Tibial nerve (tissue), 4 donors: Measurements from ENCODE around the gene IPO4. TPM values are rescaled to one million over a fixed set of nuclear protein-coding genes. Genes with fewer than 3 reads are reported as not detected.

Experiments used
- DNase-seq, 2 donors: peaks; one replicate each; pipeline ENCODE4 v3.0.0-alpha.2; 2019; ENCODE audit warnings: low spot score in 2 of 2
- H3K27ac ChIP-seq, 4 donors: fragments of 200-600 bp; sonication (generic) in 3 of 4; one replicate each; pipeline ENCODE4 v1.5.1; 2017 to 2019; ENCODE audit warnings: mild to moderate bottlenecking in 1 of 4
- H3K27me3 ChIP-seq, 2 donors: fragments of 200-600 bp; sonication (generic) in 1 of 2; one replicate each; pipeline versions ENCODE4 v1.5.1 to v1.6.0; 2017 to 2019
- H3K36me3 ChIP-seq, 3 donors: fragments of 200-600 bp; sonication (generic); one replicate each; pipeline ENCODE4 v1.5.1; 2018 to 2019
- H3K4me1 ChIP-seq, 4 donors: fragments of 200-600 bp; sonication (generic) in 3 of 4; one replicate each; pipeline ENCODE4 v1.5.1; 2017 to 2019
- H3K4me3 ChIP-seq, 4 donors: fragments of 200-600 bp; sonication (generic) in 3 of 4; one replicate each; pipeline ENCODE4 v1.5.1; 2017 to 2019; ENCODE audit warnings: mild to moderate bottlenecking in 1 of 4, moderate library complexity in 1 of 4
- H3K9me3 ChIP-seq, 4 donors: fragments of 200-600 bp; sonication (generic) in 3 of 4; one replicate each; pipeline ENCODE4 v1.5.1; 2017 to 2019
- EP300 ChIP-seq, 2 donors: sonication (generic); formaldehyde crosslinking; IDR thresholded peaks; one replicate each; pipeline ENCODE4 v1.6.1; 2017; ENCODE audit warnings: antibody characterized with exemption in 2 of 2, mild to moderate bottlenecking in 1 of 2
- POLR2A ChIP-seq, 2 donors: fragments of 450-650 bp; IDR thresholded peaks; one replicate each; pipeline ENCODE4 v1.6.1; 2017; ENCODE audit warnings: antibody characterized with exemption in 2 of 2, mild to moderate bottlenecking in 2 of 2, moderate library complexity in 2 of 2
- WGBS, 2 donors: methylation state at CpG; one replicate each; pipeline ENCODE4 v1.1.5; 2018; 5-methylcytosine and 5-hydroxymethylcytosine counted together
- total RNA-seq, 4 donors: library from RNA; depleted of rRNA; stranded (reverse); fragments of >200 nt; gene quantifications; one replicate each; pipeline ENCODE4 v1.1.0, GENCODE V29; 2016
- TF ChIP-seq, protein P1 (sequence below), 5 experiments: fragments of 200-600 bp in 3 of 5; fragments of 450-650 bp in 2 of 5; sonication (generic) in 3 of 5; IDR thresholded peaks; one replicate each; pipeline ENCODE4 v1.5.1; 2016 to 2019; ENCODE audit warnings: antibody characterized with exemption in 5 of 5, mild to moderate bottlenecking in 3 of 5, moderate library complexity in 2 of 5

IPO4 gene
- total RNA-seq, 4 donors from 2014 or later: 19.4 to 88.5 (median 26.9) TPM

DNA sequence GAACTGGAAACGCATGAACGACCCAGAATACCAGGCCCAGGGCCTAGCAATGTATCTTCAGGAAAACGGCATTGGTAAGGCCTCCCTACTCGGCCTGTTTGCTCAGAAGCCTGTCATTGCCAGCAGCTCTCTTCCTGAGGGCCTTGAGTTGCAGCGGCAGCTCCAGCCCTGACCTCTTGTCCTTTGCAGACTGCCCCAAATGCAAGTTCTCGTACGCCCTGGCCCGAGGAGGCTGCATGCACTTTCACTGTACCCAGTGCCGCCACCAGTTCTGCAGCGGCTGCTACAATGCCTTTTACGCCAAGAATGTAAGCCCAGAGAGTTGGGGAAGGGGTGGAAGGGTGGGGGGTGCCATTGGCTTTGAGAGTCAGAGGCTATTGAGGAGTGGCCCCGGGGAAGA is 31.3 kb downstream of the IPO4 start:
- H3K27me3 ChIP-seq: no peaks in the 10 kb centered on the region
- no peaks in the 10 kb centered on the region for H3K9me3 ChIP-seq
- WGBS, 2 donors: 90 to 93% methylated on average over 12 of the region's 12 CpGs
- peaks cover 0 to 17% (median 6%) of the 10 kb centered on the region in 4 donors for H3K4me1 ChIP-seq
- no peak for TF ChIP-seq POLR2A (IDR thresholded peaks at IDR 0.05)
- TF ChIP-seq EP300 (IDR thresholded peaks at IDR 0.05): no peak
- TF ChIP-seq, protein P1, sequence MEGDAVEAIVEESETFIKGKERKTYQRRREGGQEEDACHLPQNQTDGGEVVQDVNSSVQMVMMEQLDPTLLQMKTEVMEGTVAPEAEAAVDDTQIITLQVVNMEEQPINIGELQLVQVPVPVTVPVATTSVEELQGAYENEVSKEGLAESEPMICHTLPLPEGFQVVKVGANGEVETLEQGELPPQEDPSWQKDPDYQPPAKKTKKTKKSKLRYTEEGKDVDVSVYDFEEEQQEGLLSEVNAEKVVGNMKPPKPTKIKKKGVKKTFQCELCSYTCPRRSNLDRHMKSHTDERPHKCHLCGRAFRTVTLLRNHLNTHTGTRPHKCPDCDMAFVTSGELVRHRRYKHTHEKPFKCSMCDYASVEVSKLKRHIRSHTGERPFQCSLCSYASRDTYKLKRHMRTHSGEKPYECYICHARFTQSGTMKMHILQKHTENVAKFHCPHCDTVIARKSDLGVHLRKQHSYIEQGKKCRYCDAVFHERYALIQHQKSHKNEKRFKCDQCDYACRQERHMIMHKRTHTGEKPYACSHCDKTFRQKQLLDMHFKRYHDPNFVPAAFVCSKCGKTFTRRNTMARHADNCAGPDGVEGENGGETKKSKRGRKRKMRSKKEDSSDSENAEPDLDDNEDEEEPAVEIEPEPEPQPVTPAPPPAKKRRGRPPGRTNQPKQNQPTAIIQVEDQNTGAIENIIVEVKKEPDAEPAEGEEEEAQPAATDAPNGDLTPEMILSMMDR (IDR thresholded peaks at IDR 0.05): no peak
- H3K27ac ChIP-seq: no peak overlapping the region
- no peak for DNase-seq
- no peak overlapping the region for H3K4me3 ChIP-seq
- H3K36me3 ChIP-seq: peaks cover 8 to 81% (median 40%) of the 10 kb centered on the region in 3 donors

DNA sequence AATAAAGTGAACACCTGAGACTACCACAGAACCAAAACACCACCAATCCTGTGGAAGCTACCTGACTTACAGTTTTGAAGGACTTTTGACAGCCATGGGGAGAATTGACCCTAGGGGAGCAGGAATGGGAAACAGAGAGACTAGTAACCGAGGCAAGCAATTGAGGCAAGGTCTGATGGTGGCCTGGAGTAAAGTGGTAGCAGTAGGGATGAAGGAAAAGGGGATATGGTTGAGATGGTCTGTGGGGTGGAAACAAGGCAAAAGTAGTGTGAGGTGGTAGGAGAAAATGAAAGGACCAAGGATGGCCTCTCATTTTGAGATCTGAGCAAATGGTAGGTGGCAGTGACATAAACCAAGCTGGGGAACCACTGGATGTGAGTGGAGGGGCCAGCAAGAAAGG is 31.8 kb downstream of the IPO4 start:
- no peak for DNase-seq
- no peak overlapping the region for H3K27ac ChIP-seq
- H3K36me3 ChIP-seq: peaks cover 8 to 86% (median 45%) of the 10 kb centered on the region in 3 donors
- H3K4me3 ChIP-seq: no peak overlapping the region
- 88 to 90% methylated on average over 1 of the region's 1 CpG for WGBS, 2 donors
- H3K4me1 ChIP-seq: peaks cover 0 to 13% (median 3%) of the 10 kb centered on the region in 4 donors
- TF ChIP-seq POLR2A (IDR thresholded peaks at IDR 0.05) (no peak), EP300 (IDR thresholded peaks at IDR 0.05) (no peak)
- TF ChIP-seq, protein P1 (IDR thresholded peaks at IDR 0.05): no peak
- no peaks in the 10 kb centered on the region for H3K9me3 ChIP-seq
- H3K27me3 ChIP-seq: no peaks in the 10 kb centered on the region

DNA sequence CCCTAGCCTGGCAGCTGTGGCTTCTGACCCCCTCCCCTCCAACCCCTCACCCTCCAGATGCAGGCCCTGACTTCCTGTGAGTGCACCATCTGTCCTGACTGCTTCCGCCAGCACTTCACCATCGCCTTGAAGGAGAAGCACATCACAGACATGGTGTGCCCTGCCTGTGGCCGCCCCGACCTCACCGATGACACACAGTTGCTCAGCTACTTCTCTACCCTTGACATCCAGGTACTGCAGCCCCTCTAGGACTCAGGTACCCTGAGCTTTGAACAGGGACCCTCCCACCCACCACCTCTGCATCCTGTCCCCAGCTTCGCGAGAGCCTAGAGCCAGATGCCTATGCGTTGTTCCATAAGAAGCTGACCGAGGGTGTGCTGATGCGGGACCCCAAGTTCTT is 33.5 kb downstream of the IPO4 start:
- H3K36me3 ChIP-seq: peaks cover 10 to 98% (median 57%) of the 10 kb centered on the region in 3 donors
- 97 to 98% methylated on average over 10 of the region's 10 CpGs for WGBS, 2 donors
- no peak overlapping the region for H3K27ac ChIP-seq

DNA sequence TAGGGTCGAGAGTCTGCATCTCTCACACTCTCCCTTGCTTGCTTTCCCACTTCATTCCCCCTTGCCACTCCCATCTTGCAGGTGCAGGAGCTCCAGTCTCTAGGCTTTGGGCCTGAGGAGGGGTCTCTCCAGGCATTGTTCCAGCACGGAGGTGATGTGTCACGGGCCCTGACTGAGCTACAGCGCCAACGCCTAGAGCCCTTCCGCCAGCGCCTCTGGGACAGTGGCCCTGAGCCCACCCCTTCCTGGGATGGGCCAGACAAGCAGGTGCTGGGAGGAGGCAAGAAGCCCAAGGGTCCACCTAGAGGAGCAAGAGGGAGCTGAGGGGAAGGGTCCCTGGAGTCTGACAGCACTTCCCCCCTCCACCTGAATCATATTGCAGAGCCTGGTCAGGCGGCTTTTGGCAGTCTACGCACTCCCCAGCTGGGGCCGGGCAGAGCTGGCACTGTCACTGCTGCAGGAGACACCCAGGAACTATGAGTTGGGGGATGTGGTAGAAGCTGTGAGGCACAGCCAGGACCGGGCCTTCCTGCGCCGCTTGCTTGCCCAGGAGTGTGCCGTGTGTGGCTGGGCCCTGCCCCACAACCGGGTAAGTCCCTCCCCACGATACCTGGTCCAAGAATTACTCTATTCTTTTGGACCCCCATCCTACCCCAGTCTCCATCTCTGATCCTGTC is 37.1 kb downstream of the IPO4 start:
- H3K27me3 ChIP-seq: no peaks in the 10 kb centered on the region
- H3K4me3 ChIP-seq: no peak overlapping the region
- TF ChIP-seq, protein P1 (IDR thresholded peaks at IDR 0.05): no peak
- TF ChIP-seq POLR2A (IDR thresholded peaks at IDR 0.05): no peak
- TF ChIP-seq EP300 (IDR thresholded peaks at IDR 0.05): no peak
- no peak overlapping the region for H3K27ac ChIP-seq
- no peak for DNase-seq
- no peaks in the 10 kb centered on the region for H3K9me3 ChIP-seq
- H3K4me1 ChIP-seq: peaks cover 0 to 22% (median 8%) of the 10 kb centered on the region in 4 donors
- WGBS, 2 donors: 93 to 96% methylated on average over 10 to 16 of the region's 16 CpGs
- peaks cover 8 to 84% (median 41%) of the 10 kb centered on the region in 3 donors for H3K36me3 ChIP-seq

More for the DNA sequence above, 33.5 kb downstream of the IPO4 start:
- TF ChIP-seq EP300 (IDR thresholded peaks at IDR 0.05) (no peak), POLR2A (IDR thresholded peaks at IDR 0.05) (no peak)
- TF ChIP-seq, protein P1 (IDR thresholded peaks at IDR 0.05): no peak
- Histone ChIP-seq H3K4me1 (peaks cover 0 to under 1% (median 0%) of the 10 kb centered on the region in 4 donors), H3K9me3 (no peaks in the 10 kb centered on the region), H3K4me3 (no peak overlapping the region), H3K27me3 (no peaks in the 10 kb centered on the region)
- DNase-seq: no peak

DNA sequence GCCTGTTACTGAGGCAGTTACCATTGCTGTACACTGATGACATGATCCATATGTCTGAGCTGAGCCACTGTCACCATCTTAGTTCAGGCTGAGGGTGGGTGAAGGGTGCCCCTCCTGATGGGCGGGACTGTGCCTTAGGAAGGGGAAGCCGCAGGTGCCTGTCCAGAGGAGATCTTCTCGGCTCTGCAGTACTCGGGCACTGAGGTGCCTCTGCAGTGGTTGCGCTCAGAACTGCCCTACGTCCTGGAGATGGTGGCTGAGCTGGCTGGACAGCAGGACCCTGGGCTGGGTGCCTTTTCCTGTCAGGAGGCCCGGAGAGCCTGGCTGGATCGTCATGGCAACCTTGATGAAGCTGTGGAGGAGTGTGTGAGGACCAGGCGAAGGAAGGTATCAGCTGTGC is 37.6 kb downstream of the IPO4 start:
- no peak overlapping the region for H3K4me3 ChIP-seq
- DNase-seq: no peak
- H3K4me1 ChIP-seq: peaks cover under 1 to 23% (median 9%) of the 10 kb centered on the region in 4 donors
- 77 to 87% methylated on average over 9 of the region's 9 CpGs for WGBS, 2 donors
- H3K36me3 ChIP-seq: peaks cover 8 to 78% (median 36%) of the 10 kb centered on the region in 3 donors
- no peak overlapping the region for H3K27ac ChIP-seq
- TF ChIP-seq POLR2A (IDR thresholded peaks at IDR 0.05) (no peak), EP300 (IDR thresholded peaks at IDR 0.05) (no peak)
- TF ChIP-seq, protein P1 (IDR thresholded peaks at IDR 0.05): no peak
- no peaks in the 10 kb centered on the region for H3K9me3 ChIP-seq
- H3K27me3 ChIP-seq: no peaks in the 10 kb centered on the region
